Pulmonary artery endothelial cell (primary cell): ENCODE measurements around the gene TSEN2. TPM values are rescaled to one million over a fixed set of nuclear protein-coding genes. Genes with fewer than 3 reads are reported as not detected.
"Not testable (repeated sequence)": the region's sequence is repeated elsewhere in the genome, so short reads cannot be mapped to it uniquely, and the experiment has no call there.

Source experiments
- DNase-seq: peaks from one replicate; pipeline ENCODE4 v3.0.0-alpha.2; 2011; ENCODE audit warnings: low read depth, low spot score
- total RNA-seq: library from RNA; depleted of rRNA; stranded (reverse); fragments of >200 nt; gene quantifications from 2 replicates; pipeline ENCODE4 v1.2.3, GENCODE V29; 2014

The TSEN2 gene
- total RNA-seq, 1 donor from 2014 or later, result 18.5 TPM

DNA sequence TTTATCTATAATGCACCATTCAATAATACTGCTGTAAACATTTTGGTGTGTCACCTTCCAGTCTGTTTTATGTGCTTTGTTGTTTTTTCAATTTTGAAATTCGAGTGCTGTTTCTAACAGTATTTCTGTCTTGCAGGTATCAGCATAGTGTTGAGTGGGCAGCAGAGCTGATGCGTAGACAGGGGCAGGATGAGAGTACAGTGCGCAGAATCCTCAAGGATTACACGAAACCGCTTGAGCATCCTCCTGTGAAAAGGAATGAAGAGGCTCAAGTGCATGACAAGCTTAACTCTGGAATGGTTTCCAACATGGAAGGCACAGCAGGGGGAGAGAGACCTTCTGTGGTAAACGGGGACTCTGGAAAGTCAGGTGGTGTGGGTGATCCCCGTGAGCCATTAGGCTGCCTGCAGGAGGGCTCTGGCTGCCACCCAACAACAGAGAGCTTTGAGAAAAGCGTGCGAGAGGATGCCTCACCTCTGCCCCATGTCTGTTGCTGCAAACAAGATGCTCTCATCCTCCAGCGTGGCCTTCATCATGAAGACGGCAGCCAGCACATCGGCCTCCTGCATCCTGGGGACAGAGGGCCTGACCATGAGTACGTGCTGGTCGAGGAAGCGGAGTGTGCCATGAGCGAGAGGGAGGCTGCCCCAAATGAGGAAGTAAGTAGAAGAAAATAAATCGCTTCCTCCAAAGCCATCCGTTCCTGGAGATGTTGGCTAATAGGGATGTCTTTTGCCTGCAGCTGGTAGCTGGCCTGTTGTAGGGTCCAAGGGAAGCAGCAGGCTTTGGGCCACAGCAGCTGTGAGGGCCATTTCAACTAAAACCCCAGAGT is 19.1 kb downstream of the TSEN2 start:
- no peak for DNase-seq

DNA sequence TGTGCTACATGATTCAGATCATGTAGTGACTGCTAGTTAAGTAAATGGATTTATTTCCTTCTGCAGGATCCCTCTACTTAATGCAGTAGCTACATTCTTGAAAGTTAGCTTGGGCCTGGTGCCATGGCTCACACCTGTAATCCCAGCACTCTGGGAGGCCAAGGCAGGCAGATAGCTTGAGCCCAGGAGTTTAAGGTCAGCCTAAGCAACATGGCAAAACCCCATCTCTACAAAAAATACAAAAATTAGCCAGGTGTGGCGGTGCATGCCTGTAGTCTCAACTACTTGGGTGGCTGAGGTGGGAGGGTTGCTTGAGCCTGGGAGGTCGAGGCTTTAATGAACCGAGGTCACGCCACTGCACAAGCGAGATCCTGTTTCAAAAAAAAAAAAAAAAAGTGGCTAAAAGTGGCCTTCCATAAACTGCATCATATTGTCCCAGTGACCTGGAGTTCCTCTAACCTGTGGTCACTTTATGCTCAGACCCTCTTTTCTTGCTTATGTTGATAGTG is 22.0 kb downstream of the TSEN2 start:
- DNase-seq, result no peak

DNA sequence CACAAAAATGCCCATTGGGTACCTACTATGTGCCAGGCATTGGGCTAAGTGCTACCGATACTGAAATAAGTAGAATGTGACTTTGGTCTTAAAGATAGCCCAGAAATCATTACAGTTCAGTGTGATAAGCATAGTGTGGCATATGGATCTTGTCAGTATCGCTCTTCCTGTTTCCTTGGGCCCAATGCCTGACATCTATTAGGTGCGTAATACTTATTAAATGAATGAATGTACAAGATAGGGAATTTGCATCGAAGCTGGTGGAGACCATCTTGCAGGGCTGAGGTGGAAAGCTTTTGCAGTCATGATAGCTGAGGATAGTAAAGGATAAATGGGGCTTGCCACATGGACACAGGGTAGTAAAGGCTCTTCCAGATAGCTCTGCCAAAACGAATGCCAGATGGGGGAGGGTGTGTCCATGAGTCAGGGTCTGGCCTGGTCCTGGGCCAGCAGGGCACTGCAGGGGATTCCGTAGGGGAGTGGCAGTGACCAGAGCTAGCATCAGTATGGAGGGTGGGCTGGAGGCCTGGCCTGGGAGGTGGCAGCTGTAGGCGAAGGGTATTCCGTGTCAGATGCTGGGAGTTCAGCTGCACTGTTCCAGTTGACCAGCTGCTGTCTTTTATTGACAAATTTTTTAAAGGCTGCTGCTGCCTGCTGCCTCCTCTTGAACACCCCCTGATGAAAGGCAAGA is 23.5 kb downstream of the TSEN2 start:
- peak; percentile 7 for DNase-seq

DNA sequence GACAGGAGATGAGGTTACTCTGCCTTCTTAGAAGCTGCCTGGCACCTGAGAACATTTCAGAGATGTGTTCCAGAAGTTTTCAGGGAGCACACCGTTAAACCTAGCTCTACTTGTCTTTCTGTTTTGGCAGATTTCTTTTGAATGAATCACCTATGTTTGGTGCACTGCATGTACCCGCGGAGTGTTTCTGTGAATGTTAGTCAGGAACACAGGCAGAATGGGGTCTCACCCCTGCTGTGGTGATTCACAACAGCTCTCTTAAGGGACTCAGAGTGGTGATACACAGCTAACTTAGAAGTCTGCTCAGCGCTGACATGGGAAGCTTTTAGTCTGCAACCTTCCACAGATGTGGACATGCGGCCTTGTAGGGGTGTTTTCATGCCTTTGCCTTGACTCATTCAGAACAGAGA is 24.0 kb downstream of the TSEN2 start:
- peak; percentile 73 for DNase-seq

DNA sequence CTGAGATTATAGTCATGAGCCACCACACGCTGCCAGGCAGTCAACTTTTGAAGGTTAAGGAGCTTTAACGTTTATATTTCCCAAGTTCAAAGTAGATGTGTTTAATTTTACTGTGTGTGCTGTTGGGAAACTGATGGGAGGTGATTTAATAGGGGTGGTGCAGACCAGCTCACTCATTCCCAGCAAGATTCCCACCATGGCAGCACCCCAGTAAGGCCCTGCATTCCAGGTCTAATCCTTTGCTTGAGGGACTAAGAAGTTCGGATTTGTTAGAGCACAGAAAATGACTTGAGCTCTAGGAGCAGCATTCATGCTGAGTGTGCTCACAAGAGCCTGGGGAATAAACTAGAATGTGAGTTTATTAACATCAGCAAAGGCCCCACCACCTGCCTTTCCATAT is 25.2 kb downstream of the TSEN2 start:
- DNase-seq, result no peak

DNA sequence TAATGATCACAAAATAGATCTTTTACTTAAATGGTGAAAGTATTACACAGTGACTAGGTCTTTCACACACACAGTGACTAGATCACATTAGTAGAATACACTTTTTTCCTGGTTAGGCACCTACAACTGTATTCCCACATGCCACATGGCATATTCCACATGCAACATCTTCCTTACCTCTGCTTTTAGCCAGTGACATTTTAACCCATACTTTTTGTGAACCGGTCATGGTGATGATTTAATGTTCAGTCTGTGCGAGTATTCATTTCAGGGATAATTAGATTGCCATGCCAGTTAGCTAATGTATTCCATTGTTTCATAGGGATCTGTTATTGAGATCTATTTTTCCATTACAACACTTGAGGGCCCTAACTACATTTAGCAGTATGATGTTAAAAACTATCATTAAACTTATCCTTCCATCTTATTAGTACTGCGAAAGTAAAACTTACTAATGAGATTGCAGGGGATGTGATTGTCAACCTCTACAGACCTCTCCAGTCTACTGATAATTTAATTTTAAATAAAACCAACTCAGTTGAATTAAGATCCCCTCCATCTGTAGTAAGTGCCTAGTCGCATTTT is 28.3 kb downstream of the TSEN2 start:
- no peak for DNase-seq

DNA sequence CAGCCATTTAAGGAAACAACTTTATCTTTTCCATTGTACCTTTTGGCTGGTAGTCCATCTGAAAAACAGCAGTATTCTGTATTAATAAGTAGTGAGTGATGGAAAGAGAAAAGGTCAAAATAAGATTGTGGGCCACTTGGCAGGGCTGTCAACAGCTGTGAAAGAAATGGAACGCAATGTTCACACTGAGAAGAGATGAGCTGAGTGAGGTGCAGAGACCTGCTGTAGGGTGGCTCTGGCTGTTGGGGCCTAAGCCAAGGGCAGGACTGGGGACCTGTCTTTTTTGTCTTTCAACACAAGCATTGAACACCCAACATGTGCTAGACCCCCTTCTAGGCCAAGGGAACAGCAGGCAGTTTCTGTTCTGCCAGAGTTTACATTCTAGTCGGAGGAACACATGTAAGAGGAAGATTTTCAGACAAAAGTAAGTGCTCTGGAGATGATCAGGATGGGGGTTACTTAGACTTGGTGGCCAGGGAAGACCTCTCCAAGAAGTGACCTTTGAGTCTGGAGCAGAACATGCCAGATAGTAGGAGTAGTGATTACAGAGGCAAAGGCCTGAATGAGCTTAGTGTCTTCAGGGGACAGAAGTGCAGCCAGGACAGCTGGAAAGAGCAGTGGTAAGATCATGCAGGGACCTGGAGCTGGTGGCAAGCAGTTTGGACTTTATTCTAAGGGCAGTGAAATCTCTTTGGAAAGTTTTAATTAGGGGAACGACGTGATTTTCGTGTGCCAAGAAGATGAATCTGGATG is 29.6 kb downstream of the TSEN2 start:
- DNase-seq, result no peak

DNA sequence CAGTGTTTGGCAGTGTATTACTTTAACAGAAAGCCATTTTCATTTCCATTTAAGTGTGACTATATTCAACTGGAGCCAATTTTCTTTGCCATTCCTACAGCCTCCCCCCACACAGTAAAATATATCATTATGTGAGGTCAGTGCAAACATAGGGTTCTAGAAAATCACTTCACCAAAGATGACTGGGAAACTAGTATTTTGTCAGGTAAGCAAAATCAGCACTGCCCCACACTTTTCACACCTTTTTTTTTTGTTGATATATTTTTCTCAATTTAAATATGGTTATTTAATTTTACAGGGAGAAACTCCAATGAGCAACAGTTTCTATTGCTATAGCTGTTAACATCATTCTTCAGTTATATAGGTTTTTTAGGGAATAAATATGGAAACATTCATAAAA is 31.4 kb downstream of the TSEN2 start:
- no peak for DNase-seq

DNA sequence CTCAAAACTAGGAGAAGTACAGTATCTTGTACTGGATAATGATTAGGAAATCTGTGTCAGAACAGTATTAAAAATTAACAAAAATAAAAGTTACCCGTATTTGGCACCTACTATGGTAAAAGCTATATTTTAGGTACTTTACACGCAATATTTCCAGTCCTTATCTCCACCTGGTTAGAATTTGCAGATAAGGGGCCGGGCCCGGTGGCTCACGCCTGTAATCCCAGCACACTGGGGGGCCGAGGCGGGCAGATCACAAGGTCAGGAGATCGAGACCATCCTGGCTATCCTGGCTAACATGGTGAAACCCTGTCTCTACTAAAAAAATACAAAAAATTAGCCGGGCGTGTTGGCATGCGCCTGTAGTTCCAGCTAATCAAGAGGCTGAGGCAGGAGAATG is 32.6 kb downstream of the TSEN2 start:
- no peak for DNase-seq

DNA sequence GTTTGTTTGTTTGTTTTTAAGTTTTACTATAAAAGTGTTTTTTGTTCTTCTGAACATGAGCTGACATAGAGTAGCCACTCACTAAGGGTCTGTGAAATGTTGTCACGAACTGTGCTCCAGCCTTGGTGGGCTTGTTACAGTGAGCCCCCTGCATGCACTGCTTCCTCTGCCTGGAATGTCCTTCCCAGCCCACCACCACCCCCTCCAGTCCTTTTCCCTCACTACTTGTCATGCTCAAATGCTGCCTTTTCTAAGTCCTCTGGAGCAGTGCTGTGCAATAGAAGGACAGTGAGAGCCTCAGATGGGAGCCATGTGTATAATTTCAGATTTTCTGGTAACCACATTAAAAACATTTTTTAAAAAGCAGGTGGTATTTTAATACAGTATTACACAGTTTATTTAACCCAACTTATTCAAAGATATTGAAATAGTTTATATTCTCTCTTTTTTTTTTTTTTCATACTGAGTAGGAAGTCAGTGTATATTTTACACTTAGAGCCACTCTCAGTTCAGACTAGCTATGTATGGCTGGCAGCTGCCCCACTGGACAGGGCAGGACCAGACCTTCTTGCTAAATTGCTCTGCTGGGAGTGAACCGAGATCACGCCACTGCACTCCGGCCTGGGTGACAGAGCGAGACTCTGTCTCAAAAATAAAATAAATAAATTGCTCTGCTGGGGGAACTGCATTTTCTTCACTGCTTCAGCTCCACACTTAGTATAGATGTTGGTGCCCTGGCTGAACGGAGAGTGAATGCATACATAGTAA is 34.2 kb downstream of the TSEN2 start:
- DNase-seq, result no peak

DNA sequence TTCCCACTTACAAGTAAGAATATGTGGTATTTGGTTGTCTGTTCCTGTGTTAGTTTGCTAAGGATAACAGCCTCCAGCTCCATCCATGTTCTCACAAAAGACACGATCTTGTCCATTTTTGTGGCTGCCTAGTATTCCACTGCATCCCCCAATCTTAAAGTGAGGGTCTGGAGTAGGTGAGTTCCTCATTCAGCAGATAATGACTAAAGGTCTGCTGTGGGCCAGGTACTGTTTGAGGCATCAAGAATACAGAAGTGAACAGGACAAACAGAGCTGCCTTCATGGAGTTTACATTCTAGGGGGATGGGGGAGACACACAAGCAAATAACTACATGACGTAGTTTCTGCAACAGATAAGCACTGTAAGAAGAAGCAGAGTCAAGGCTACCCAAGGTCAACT is 36.7 kb downstream of the TSEN2 start:
- no peak for DNase-seq

DNA sequence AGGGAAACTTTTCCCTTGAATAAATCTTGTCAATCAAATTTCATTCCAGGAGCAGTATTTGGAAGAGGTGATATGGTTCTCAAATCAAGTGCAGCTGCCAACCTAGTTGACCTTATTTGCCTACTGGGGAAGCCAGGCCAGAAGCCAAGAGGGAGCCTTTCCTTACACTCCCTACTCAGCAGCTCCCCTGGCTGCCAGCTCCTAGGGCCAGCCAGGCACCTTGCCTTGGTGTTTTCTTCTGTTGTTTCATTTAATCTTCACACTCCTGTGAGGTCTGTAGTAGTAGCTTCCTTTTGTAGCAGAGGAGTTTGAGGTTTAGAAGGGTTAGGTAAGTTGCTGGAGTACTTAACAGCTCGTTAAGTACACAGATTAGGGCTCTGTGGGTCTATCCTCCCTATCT is 38.4 kb downstream of the TSEN2 start:
- DNase-seq, result no peak

DNA sequence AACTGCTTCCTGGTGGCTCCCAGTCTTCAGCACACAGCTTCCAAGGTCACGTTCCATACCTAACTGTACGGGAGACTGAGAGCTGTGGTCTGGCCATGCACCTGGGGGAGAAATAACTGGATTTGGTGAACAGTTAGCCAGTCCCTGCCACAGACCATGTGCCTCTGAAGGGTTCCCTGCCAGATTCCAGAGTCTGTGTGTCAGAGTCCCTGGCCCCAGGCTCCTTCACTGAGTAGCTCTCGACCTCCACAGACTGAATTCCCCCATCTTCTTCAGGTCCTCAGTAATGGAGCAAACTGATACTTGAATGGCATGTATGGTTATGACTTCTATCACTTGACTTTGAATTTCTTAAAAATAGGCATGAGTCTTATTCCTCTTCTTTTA is 43.5 kb downstream of the TSEN2 start:
- DNase-seq, result no peak

DNA sequence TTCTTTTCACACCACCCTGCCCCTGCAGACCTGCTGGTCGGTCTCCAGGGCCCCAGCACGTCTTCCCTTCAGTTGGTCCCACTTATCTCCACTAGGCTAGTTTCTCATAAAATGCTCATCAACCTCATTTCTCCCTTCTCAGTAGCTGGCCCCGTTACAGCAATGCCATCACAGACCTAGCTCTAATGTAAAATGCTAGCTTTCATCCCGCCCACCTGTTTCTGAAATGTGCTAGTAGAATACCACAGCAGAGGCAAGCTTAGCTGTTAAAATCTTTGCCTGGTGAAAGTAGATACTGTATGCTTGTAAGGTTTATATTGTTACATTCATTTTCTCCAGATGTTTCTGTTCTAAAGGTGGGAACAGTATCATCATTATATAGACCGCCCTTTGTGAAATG is 47.9 kb downstream of the TSEN2 start:
- DNase-seq, result no peak

DNA sequence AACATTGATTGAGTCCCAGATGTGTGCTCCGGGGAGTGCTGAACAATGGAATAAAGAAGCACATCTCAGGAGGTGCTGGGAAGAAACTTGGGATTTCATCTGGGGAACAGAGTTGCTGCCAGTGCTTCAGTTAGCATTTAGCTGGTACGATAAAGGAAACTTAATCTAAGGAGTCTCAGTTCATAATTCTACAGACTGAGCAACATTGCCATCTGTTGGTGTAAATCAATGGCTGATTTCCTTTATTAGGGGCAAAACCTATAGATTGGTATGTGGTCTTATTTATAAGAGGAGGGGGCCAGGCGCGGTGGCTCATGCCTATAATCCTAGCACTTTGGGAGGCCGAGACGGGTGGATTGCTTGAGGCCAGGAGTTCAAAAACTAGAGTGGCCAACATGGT is 52.1 kb downstream of the TSEN2 start:
- no peak for DNase-seq

DNA sequence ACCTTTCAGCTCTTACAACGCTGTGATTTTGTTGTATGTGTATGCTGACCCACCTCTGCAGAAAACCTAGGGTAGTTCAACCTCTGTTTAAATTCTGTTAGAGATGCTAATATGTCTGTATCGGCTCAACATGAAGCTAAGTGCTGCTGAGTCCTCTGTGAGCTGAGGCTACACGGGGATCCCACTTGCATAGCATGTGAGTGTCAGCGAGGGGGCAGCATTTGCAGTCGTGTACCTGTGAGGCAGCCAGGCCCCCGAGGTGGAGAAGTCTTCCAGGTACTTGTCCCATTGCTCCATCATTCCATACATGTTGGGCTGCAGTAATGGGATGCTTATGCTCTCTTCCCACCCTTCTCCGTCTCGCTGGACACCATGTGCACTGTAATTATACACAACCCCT is 57.3 kb downstream of the TSEN2 start:
- DNase-seq, result no peak

DNA sequence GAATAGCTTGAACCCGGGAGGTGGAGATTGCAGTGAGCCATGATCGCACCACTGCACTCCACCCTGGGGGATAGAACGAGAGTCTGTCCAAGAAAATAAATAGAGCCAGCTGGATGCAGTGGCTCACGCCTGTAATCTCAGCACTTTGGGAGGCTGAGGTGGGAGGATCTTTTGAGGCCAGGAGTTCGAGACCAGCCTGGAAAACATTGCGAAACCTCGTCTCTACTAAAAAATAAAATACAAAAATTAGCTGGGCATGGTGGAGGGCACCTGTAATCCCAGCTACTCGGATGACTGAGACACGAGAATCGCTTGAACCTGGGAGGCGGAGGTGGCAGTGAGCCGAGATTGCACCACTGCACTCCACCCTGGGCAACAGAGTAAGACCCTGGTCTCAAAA is 59.2 kb downstream of the TSEN2 start:
- not testable (repeated sequence) for DNase-seq

DNA sequence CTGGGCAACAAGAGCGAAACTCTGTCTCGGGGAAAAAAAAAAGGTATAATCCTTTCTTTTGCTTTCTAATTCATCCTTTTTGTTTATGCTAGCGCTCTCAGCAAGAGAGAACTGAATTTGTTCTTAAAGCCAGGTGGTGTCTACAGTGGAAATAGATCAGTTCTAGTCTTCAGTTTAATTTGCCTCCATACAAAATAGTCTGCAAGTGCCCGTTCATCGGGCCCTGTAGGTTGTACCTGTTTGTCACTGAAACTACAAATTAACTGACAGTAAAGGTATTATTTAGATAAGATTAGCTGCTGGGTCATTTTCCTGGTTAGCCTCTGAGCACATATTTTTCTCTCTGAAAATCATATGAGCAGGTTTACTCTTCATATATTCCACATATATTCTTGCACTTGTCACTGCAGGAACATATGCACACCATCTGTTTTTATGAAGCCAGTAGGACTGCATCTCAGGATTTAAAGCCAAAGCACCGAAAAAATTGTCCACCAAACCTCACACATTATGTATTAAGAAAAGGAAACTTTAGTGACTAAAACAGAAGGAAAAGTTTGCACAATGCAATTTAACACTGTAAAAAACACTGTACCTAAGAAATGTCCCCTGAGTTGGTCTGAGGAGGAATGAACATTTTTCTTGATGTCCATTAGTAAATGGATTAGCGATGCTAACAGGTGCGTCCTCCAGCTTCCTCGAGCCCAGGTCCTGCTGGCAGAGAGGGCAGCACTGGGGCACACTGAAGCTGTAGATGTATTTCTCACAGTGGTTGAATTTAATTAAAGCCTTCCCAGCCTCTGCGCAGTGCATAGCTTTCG is 60.6 kb downstream of the TSEN2 start:
- no peak for DNase-seq

DNA sequence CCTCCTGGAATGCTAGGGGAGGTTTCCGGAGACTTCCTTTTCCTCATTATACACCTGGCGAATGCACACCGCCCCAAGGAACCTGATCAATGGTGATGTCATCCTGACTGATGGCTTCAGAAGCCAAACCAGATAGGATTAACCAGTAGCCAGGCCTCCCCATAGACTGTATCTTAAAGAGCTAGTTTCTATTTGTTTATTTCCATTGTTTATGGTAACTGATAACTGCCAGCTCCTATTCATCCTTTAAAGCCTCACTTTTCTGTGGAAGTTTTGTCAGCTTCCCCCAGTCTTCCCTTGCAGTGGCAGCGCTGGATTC is 61.2 kb downstream of the TSEN2 start, which contains the start of gene MKRN2OS:
TSS of gene MKRN2OS (minus strand) at position 27 of the 319 bp plus-strand sequence. CDS start 35 bp downstream, outside the sequence.
- DNase-seq, result no peak
